NCI-H774 (cell line): ENCODE measurements around the gene ITPR2.

Experiments
- DNase-seq: peaks from one replicate; lab custom pipeline; 2025; lab: John Stamatoyannopoulos, UW

The ITPR2 gene

GRCh38 chr12:26754148-26754547 lies 78.8 kb downstream of the ITPR2 start:
- no peak for DNase-seq

GRCh38 chr12:26751179-26751578 lies 81.8 kb downstream of the ITPR2 start:
- DNase-seq = no peak

DNA sequence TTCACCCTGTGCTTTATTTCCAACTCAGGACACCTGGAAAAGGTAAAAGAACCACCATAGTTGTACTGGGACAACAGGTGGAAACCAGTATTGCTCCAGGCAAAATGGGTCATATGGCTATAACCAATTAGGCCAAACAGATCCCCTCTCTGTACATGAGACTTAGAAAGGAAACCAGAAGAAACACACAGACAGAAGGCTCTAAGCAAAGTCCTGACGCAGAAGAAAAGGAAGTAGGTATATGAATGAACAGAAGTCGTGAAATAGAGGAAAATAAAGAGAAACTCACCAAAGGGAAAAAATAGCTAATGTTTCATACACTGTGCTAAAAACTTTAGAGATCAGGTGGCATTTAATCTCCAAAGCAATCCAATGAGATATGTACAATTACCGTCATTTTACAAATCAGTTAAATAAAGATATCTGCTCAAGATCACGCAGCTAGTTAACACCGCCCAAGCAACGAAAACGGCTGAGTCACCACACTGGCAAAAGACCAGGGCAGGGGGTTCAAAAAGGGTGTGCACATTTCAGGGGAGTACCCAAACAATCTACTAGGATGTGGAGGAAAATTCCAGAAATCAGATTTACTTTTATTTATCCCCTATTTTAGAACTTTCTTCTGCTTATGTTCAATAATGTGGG lies 82.3 kb downstream of the ITPR2 start:
- no peak for DNase-seq

GRCh38 chr12:26749781-26750180 lies 83.2 kb downstream of the ITPR2 start:
- no peak for DNase-seq

- no peak for DNase-seq
Measured at GRCh38 chr12:26748741-26749431, 84.1 kb downstream of the ITPR2 start.

DNA sequence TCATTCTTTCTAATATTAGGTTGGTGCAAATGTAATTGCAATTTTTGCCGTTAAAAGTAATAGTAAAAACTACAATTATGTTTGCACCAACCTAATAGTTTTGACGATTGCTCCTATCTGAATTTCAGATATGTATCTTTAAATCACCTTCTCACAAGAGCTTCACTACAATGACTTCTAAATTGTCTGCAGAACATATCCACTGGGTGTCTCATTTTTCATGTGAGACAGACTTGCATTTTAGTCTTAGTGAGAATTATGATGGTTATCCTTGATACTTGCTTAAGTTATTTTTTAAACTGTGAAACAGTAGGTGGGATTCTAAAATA lies 84.6 kb downstream of the ITPR2 start:
- DNase-seq = no peak

DNA sequence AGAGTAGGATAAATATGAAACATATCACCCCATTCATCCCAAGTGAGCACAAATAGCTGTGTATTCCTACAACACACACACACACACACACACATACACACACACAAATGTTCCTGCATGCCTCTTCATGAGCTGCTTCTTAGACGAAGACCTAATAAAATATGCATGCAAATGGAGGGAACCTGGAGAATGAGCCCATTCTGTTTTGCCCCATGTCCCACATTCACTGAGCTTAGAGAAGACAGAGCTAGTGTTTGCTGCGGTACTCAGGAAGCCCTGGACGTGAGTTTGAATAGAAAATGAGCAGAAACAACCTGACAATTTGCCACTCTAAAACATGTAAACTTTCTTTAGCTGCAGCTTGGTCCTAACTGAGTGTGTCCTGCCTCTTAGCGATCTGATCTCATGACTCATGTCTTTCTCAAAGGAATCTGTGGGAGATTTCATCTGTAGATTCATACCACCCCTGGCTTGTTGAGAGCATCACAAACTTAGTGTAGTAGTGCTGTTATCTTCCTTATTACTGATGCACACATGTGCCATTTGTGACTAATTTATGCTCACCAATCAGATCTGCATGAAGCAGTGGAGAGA lies 86.8 kb downstream of the ITPR2 start:
- DNase-seq = no peak

GRCh38 chr12:26744697-26745440 lies 88.1 kb downstream of the ITPR2 start:
- no peak for DNase-seq

DNA sequence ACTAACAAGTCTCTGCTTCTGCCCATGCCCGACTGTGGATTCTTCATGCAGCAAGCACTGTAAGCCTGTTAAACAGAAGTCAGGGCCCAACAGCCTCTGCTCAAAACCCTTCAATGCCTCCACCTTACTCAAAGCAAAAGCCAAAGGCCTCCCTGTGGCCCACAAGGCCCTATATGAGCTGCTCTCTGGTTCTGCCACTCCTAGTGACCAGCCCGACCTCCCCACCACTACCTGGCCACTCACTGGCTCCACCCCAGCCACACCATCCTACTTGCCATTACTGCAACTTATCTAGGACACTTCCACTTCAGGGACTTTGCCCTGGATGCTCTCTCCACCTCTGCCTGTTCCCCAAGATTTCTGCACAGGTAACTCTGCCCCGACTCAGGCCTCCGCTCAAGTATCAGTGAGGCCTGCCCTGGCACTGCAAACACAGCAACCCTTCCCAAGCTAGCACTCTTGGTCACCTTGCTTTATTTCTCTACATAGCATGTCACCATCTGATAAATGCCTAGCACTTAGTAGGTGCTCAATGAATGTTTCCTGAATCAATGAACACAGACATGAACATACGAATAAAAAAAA lies 88.9 kb downstream of the ITPR2 start:
- DNase-seq = no peak

DNA sequence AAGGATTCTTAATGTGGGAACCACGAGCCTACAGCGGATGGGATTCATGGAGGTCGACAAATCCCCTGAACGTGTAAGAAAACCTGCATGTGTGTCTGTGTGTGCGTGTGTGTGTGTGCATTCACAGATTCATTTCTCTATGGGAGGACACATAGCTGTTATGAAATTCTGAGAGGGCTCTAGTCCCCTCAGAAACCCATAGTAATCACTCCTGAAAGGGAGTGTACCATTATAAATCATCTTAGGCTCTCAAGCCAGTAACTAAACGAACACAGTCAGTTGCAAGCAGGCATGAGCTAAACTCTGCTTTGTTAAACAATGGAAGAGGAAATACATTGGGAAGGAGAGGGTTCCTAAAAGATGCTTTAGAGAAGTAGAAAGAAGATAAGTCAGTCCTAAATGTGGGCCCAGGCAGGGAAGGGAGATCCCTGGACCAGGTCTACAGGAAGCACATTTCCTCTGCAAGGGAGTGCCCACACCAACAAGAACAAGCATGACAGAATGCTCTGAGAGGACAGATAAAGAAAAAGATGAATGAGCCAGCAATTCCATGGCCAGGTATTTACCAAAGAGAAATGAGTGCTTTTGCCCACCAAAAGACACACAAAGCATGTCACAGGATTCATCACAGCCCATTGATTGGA lies 91.3 kb downstream of the ITPR2 start:
- no peak for DNase-seq

GRCh38 chr12:26740991-26741390 lies 92.0 kb downstream of the ITPR2 start:
- DNase-seq = peak; percentile 41

GRCh38 chr12:26740348-26740747 lies 92.6 kb downstream of the ITPR2 start:
- DNase-seq = no peak

GRCh38 chr12:26737487-26738030 lies 95.4 kb downstream of the ITPR2 start:
- DNase-seq = no peak

- no peak for DNase-seq
Measured at GRCh38 chr12:26736563-26737486, 96.2 kb downstream of the ITPR2 start.

DNA sequence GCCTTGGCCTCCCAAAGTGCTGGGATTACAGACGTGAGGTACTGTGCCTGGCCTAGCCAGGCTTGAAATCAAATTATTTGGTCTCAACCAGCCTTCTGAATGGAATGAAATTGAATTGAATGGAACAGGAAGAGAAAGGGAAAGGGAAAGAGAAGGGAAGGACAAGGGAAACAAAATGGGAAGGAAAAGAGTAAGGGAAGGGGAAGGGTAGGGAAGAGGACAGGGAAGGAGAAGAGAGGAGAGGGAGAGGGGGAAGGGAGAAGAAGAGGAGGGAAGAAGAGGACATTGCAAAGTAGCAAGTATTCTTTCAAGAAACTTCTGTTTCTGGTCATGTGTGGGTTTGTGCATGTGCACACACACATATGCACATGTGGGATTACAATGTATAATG lies 97.8 kb downstream of the ITPR2 start:
- no peak for DNase-seq

- no peak for DNase-seq
Measured at GRCh38 chr12:26734510-26735248, 98.3 kb downstream of the ITPR2 start.

DNA sequence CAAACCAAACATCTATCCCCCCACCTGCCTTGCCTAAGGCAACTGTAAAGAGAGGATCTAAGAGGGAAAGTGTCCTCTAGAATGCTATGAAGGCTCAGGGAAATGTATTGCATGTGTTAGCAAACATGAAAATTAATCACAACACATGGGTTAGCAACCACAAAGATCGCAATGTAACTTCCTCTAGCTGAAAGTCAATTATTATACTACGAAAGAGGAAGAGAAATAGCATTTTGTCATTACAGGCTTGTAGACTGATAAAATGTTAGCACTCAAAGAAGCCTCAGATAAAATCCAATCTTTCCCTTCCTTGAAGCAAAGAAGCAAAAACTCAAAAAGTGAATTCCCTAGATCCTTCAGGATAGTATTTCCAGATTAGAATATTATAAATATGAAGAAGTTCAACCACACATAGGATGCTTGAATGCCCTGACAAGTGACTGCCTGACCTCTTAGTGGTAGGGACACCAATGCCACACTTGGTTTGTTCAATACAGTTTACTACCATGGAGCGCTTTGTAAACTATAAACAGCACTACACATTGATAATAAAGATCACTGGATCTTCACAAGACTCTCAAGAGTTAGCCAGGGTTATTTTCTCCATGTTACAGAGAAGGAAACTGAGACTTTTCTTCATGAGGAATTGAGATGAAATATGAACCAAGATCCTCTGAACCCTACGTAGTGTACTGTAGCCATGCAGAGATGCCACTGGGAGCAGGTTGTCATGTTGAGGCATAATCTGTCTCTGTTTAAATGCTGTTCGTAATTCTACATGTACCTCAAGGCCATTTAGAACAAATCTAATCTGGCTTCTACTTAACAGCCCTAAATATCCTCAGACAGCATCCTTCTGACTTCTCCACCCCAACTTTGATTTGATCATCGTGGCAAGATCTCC lies 100.7 kb downstream of the ITPR2 start:
- no peak for DNase-seq

DNA sequence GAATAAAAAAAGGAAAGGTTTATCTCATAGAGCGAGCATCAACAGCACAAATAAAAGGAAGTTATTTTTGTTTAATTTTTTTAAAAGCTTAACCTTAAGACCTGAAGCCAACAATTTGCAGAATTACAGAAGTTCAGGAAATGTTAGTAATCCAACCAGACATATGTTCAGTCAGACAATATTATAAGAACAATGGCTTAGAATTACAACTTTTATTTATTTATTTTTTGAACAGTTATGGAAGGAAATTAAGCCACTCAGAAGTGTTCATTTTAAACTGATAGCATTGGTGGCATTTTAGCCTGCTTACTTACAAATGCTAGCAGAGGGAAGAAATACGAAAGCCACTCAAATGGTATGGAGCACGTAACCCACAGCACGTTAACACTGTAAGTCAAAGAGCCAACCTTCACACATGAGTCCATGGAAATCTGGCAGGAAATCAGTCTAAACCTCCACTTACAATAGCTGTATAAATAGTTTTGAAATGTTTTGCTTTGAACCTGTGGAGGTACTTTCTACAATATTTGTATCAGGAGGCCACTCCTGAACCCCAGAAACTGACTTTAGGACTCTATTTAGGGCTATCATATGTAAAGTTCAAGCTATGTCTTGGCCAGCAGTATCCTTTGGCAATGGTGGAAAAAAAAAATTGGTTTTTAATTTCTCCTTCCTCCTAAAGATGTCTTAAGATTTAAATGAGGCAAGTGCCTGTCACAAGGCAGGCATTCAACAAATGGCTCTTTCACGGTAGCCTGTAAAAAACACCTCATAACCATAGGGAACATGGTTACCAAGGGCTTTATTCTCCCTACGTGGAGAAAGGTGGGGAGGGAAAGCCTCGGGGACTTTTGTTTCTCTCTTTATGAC lies 102.3 kb downstream of the ITPR2 start:
- no peak for DNase-seq
